K562 (cell line): Measurements from ENCODE around the gene SBK3. TPM values are rescaled to one million over a fixed set of nuclear protein-coding genes. Genes with fewer than 3 reads are reported as not detected.

ENCODE experiments used
- ATAC-seq: fragments of 200-7000 bp; cut with Tn5 transposase; 3 replicates; pipeline ENCODE4 v1.9.1; 2020; ENCODE audit warnings: moderate library complexity
- BruUV-seq: library from RNA; stranded (reverse); fragments of 400-500 nt; replicated peaks from 2 replicates; lab custom pipeline; 2021; lab: Mats Ljungman, UMichigan
- CTCF ChIA-PET: fragments of 300-600 bp; formaldehyde crosslinking; extraction: SDS; loops from one replicate; lab custom pipeline; 2021; ENCODE audit warnings: low intra/inter-chr PET ratio; lab: Yijun Ruan, JAX
- POLR2A ChIA-PET: fragments of 300-600, 350-650 bp; sonication (Branson Sonifier 250); formaldehyde crosslinking; extraction: SDS; loops from one replicate; lab custom pipeline; 2021; ENCODE audit warnings: antibody characterized with exemption, inconsistent platforms; lab: Yijun Ruan, JAX
- DNase-seq, 4 experiments: peaks; one replicate each; pipeline versions ENCODE4 v3.0.0 to v3.0.0-alpha.2; 2011 to 2018; ENCODE audit warnings: low spot score in 3 of 4, mixed read lengths in 3 of 4; ENCODE audit errors: extremely low read depth in 1 of 4
- FAIRE-seq: peaks from 2 replicates; lab custom pipeline; 2011; peaks lifted over from hg19 to GRCh38; lab: Jason Lieb, UNC
- H2AFZ ChIP-seq: 2 replicates; pipeline ENCODE4 v1.6.0; 2011; ENCODE audit warnings: low read depth, low read length, control low read depth, inconsistent platforms
- H3K27ac ChIP-seq: fragments of 200-600 bp; 3 replicates; pipeline ENCODE4 v1.8.0; 2011; ENCODE audit warnings: low read depth, mild to moderate bottlenecking, control low read depth, inconsistent platforms, low read length, moderate library complexity, mixed read lengths; ENCODE audit errors: extremely low read depth
- H3K27me3 ChIP-seq, 2 experiments: fragments of 300-600 bp in 1 of 2; 2 replicates in 1 of 2; 3 replicates in 1 of 2; pipeline versions ENCODE4 v1.6.0 to v1.8.0; 2011; ENCODE audit warnings: inconsistent platforms in 2 of 2, low read length in 2 of 2, mild to moderate bottlenecking in 1 of 2, mixed read lengths in 1 of 2, moderate library complexity in 1 of 2; ENCODE audit not compliant: control insufficient read depth in 2 of 2, insufficient read depth in 2 of 2
- H3K36me3 ChIP-seq: fragments of 300-600 bp; 3 replicates; pipeline ENCODE4 v1.8.0; 2011; ENCODE audit warnings: mild to moderate bottlenecking, low read length, inconsistent platforms; ENCODE audit not compliant: control insufficient read depth, insufficient read depth
- H3K4me1 ChIP-seq, 2 experiments: fragments of 200-600 bp in 1 of 2; replicated peaks in 1 of 2; 2 replicates in 1 of 2; 3 replicates in 1 of 2; pipeline versions ENCODE4 v1.5.1 to v1.8.0; 2011; ENCODE audit warnings: inconsistent platforms in 2 of 2, low read length in 2 of 2, mild to moderate bottlenecking in 1 of 2, mixed read lengths in 1 of 2, moderate library complexity in 1 of 2; ENCODE audit not compliant: control insufficient read depth in 2 of 2, insufficient read depth in 2 of 2
- H3K4me2 ChIP-seq: 2 replicates; pipeline ENCODE4 v1.6.1; 2011; ENCODE audit warnings: low read length, control low read depth, inconsistent platforms, mixed read lengths; ENCODE audit not compliant: insufficient read depth
- H3K4me3 ChIP-seq: fragments of 200-600 bp; sonication (generic), shearing (Covaris generic); 2 replicates; pipeline ENCODE4 v1.5.1; 2016; ENCODE audit warnings: control low read depth, inconsistent platforms
- H3K79me2 ChIP-seq: fragments of 200-600 bp; 3 replicates; pipeline ENCODE4 v1.8.0; 2011; ENCODE audit warnings: low read length, inconsistent platforms; ENCODE audit not compliant: control insufficient read depth, insufficient read depth
- H3K9ac ChIP-seq, 2 experiments: 2 replicates each; pipeline versions ENCODE4 v1.6.0 to v1.6.1; 2011; ENCODE audit warnings: low read depth in 2 of 2, low read length in 2 of 2, control low read depth in 1 of 2, inconsistent platforms in 1 of 2, mild to moderate bottlenecking in 1 of 2, mixed read lengths in 1 of 2; ENCODE audit not compliant: insufficient read depth in 1 of 2
- H3K9me1 ChIP-seq: one replicate; pipeline ENCODE4 v1.6.0; 2011; ENCODE audit warnings: inconsistent platforms, mild to moderate bottlenecking, low read length, moderate library complexity; ENCODE audit not compliant: control insufficient read depth, insufficient read depth
- H3K9me3 ChIP-seq: replicated peaks from 2 replicates; pipeline ENCODE4 v1.5.1; 2011; ENCODE audit warnings: low read depth, low read length, inconsistent platforms; ENCODE audit not compliant: control insufficient read depth, insufficient read depth
- H4K20me1 ChIP-seq: replicated peaks from 2 replicates; pipeline ENCODE4 v1.6.1; 2011; ENCODE audit warnings: low read length, inconsistent platforms, mixed read lengths; ENCODE audit not compliant: control insufficient read depth, insufficient read depth
- CEBPZ ChIP-seq: fragments of 150-350 bp; IDR thresholded peaks from 2 replicates; pipeline ENCODE4 v1.6.1; 2014; ENCODE audit warnings: low read depth, mild to moderate bottlenecking, low read length, borderline replicate concordance
- RB1 ChIP-seq: fragments of 450-650 bp; IDR thresholded peaks from 2 replicates; pipeline ENCODE4 v1.6.1; 2017; ENCODE audit warnings: low read depth, mild to moderate bottlenecking
- ZBTB33 ChIP-seq: sonication (generic); formaldehyde crosslinking; IDR thresholded peaks from 2 replicates; pipeline ENCODE4 v1.8.1; 2023; ENCODE audit warnings: mild to moderate bottlenecking, missing genetic modification reagents
- ZNF766 ChIP-seq: fragments of 200-800 bp; sonication (Bioruptor generic); conservative IDR thresholded peaks from 2 replicates; pipeline ENCODE4 v1.6.1; 2016; ENCODE audit warnings: missing genetic modification characterization, missing compliant biosample characterization
- ZNF780A ChIP-seq: fragments of 250-450 bp; sonication (Bioruptor Pico); IDR thresholded peaks from 2 replicates; pipeline ENCODE4 v1.5.0; 2021; ENCODE audit warnings: mild to moderate bottlenecking
- WGBS: fragments of 100-300 bp; shearing (Covaris generic); methylation state at CpG from one replicate; pipeline ENCODE4 v1.1.6; 2016; ENCODE audit warnings: low coverage, mixed read lengths; ENCODE audit not compliant: insufficient coverage; ENCODE audit errors: missing lambda C conversion rate; 5-methylcytosine and 5-hydroxymethylcytosine counted together
- in situ Hi-C: fragments of 300-500 bp; cut with MboI; formaldehyde crosslinking; loops from 4 replicates; pipeline ENCODE4 v1.15.0; 2018; ENCODE audit warnings: inconsistent platforms, mixed read lengths
- intact Hi-C: fragments of 100-400 bp; cut with micrococcal nuclease; formaldehyde crosslinking; loops from 2 replicates; pipeline ENCODE4 v1.14.2; 2022
- polyA plus RNA-seq, 8 experiments: library from polyadenylated mRNA; depleted of rRNA in 4 of 8; stranded (reverse) in 5 of 8; unstranded in 3 of 8; fragments of >200 nt; fragmentation: Nextera tagmentation in 2 of 8; fragmentation: Illumina TruSeq in 1 of 8; extraction: Ambion mirVana in 2 of 8; extraction: Trizol in 1 of 8; gene quantifications; 2 replicates each; pipeline versions ENCODE4 v1.2.1 to v1.2.3, GENCODE V29; 2011 to 2014; ENCODE audit warnings: inconsistent platforms in 1 of 8, missing spikeins in 1 of 8
- total RNA-seq, 7 experiments: library from RNA; depleted of rRNA in 6 of 7; stranded (reverse); fragments of >200 nt in 6 of 7; fragmentation: Illumina TruSeq in 2 of 7; extraction: Trizol in 2 of 7; gene quantifications; 2 replicates each; pipeline versions ENCODE4 v1.2.1 to v1.2.3, GENCODE V29; 2011 to 2021; ENCODE audit warnings: low replicate concordance in 1 of 7

SBK3 gene
- total and polyA plus RNA-seq, 9 of the 15 experiments (the other 6 are each of a cell fraction or from before 2014, with no cell fraction given) = 0.11 to 0.43 (median 0.13) TPM; not detected in 6

- no peak for DNase-seq
- ATAC-seq = no peak
- no peaks in the 10 kb centered on the region for H4K20me1 ChIP-seq
- H3K4me1 ChIP-seq = peaks cover 0 to 35% of the 10 kb centered on the region in 2 experiments; a peak in 3 of 5 replicates
- POLR2A ChIA-PET = no interaction called here
- no peak overlapping the region for H3K27ac ChIP-seq
- H3K4me2 ChIP-seq = no peak overlapping the region
- TF ChIP-seq ZNF780A (CRISPR knock-in tag) (no peak), ZBTB33 (CRISPR knock-in tag) (peak; percentile 97), ZNF766 (CRISPR knock-in tag) (no peak), CEBPZ (no peak), RB1 (no peak)
- H3K4me3 ChIP-seq = no peak overlapping the region
- H2AFZ ChIP-seq = no peak overlapping the region
- H3K27me3 ChIP-seq = no peaks in the 10 kb centered on the region; a peak in 1 of 5 replicates
- H3K36me3 ChIP-seq = no peaks in the 10 kb centered on the region
- H3K9ac ChIP-seq = no peak overlapping the region
- intact Hi-C loops = no loop called here
- BruUV-seq = no TSS peak
- no peaks in the 10 kb centered on the region for H3K9me1 ChIP-seq
- in situ Hi-C loops = no loop called here
- CTCF ChIA-PET = no interaction called here
- WGBS = 54% methylated on average over 21 of the region's 56 CpGs
- FAIRE-seq = no peak
- peaks cover 12% of the 10 kb centered on the region for H3K9me3 ChIP-seq
- H3K79me2 ChIP-seq = no peaks in the 10 kb centered on the region
These were observed 15.6 kb downstream of the SBK3 start for GRCh38 chr19:55529636-55530234.
